Measurements from ENCODE around the gene AVPR2.
A peak's percentile ranks its signal among the peaks of the same experiment; 100 is the strongest.

AVPR2 gene

GRCh38 chrX:153871451-153871850 is 33.0 kb upstream of the AVPR2 start:
- no peak for DNase-seq (ENCODE audit: low read depth, low spot score)
- in situ Hi-C loops (cut with HindIII; ENCODE audit: low sequenced_read_pairs) = no loop called here
- no peak for TF ChIP-seq CTCF (IDR thresholded peaks at IDR 0.05; ENCODE audit: low read depth, low read length)
- no peak overlapping the region for H3K4me3 ChIP-seq (ENCODE audit: low read depth, low read length)

- no peak for DNase-seq (ENCODE audit: low read depth, low spot score)
- in situ Hi-C loops (cut with HindIII; ENCODE audit: low sequenced_read_pairs) = no loop called here
- no peak overlapping the region for H3K4me3 ChIP-seq (ENCODE audit: low read depth, low read length)
- TF ChIP-seq CTCF (IDR thresholded peaks at IDR 0.05; ENCODE audit: low read depth, low read length) = no peak
Measured at GRCh38 chrX:153871946-153872878, 32.3 kb upstream of the AVPR2 start.

GRCh38 chrX:153873282-153874084 is 31.0 kb upstream of the AVPR2 start:
- in situ Hi-C loops (cut with HindIII; ENCODE audit: low sequenced_read_pairs) = no loop called here
- H3K4me3 ChIP-seq (ENCODE audit: low read depth, low read length) = no peak overlapping the region
- DNase-seq (ENCODE audit: low read depth, low spot score) = no peak
- no peak for TF ChIP-seq CTCF (IDR thresholded peaks at IDR 0.05; ENCODE audit: low read depth, low read length)

- no peak for DNase-seq (ENCODE audit: low read depth, low spot score)
- in situ Hi-C loops (cut with HindIII; ENCODE audit: low sequenced_read_pairs) = no loop called here
- H3K4me3 ChIP-seq (ENCODE audit: low read depth, low read length) = no peak overlapping the region
- no peak for TF ChIP-seq CTCF (IDR thresholded peaks at IDR 0.05; ENCODE audit: low read depth, low read length)
Measured at GRCh38 chrX:153874085-153874365, 30.4 kb upstream of the AVPR2 start.

GRCh38 chrX:153874366-153875125 is 29.9 kb upstream of the AVPR2 start:
- DNase-seq (ENCODE audit: low read depth, low spot score) = no peak
- no peak for TF ChIP-seq CTCF (IDR thresholded peaks at IDR 0.05; ENCODE audit: low read depth, low read length)
- in situ Hi-C loops (cut with HindIII; ENCODE audit: low sequenced_read_pairs) = no loop called here
- no peak overlapping the region for H3K4me3 ChIP-seq (ENCODE audit: low read depth, low read length)

GRCh38 chrX:153875391-153876111 is 28.9 kb upstream of the AVPR2 start:
- DNase-seq (ENCODE audit: low read depth, low spot score) = peak; percentile 5

More at GRCh38 chrX:153875391-153876111, 28.9 kb upstream of the AVPR2 start:
- no peak overlapping the region for H3K4me3 ChIP-seq (ENCODE audit: low read depth, low read length)
- in situ Hi-C loops (cut with HindIII; ENCODE audit: low sequenced_read_pairs) = no loop called here
- TF ChIP-seq CTCF (IDR thresholded peaks at IDR 0.05; ENCODE audit: low read depth, low read length) = no peak

All from astrocyte of the spinal cord (primary cell).